ENCODE results near the gene ACTG1.

The ACTG1 gene

GRCh38 chr17:81536299-81537290 lies 24.0 kb upstream of the ACTG1 start:
- TF ChIP-seq CTCF (IDR thresholded peaks at IDR 0.05; ENCODE audit: low read depth, low read length, missing control alignments), result no peak
- H3K4me3 ChIP-seq (ENCODE audit: low read depth, low read length), result no peak overlapping the region
- DNase-seq (ENCODE audit: low read depth), result no peak
- in situ Hi-C loops (cut with HindIII; ENCODE audit: low sequenced_read_pairs), result no loop called here

- no peak for TF ChIP-seq CTCF (IDR thresholded peaks at IDR 0.05; ENCODE audit: low read depth, low read length, missing control alignments)
- DNase-seq (ENCODE audit: low read depth), result no peak
- in situ Hi-C loops (cut with HindIII; ENCODE audit: low sequenced_read_pairs), result no loop called here
These were observed 23.1 kb upstream of the ACTG1 start for GRCh38 chr17:81535480-81536298.

GRCh38 chr17:81535007-81535328 lies 22.4 kb upstream of the ACTG1 start:
- no peak for DNase-seq (ENCODE audit: low read depth)
- in situ Hi-C loops (cut with HindIII; ENCODE audit: low sequenced_read_pairs), result no loop called here
- no peak overlapping the region for H3K4me3 ChIP-seq (ENCODE audit: low read depth, low read length)
- no peak for TF ChIP-seq CTCF (IDR thresholded peaks at IDR 0.05; ENCODE audit: low read depth, low read length, missing control alignments)

More at GRCh38 chr17:81535480-81536298, 23.1 kb upstream of the ACTG1 start:
- H3K4me3 ChIP-seq (ENCODE audit: low read depth, low read length), result no peak overlapping the region

GRCh38 chr17:81534157-81535006 lies 21.8 kb upstream of the ACTG1 start:
- H3K4me3 ChIP-seq (ENCODE audit: low read depth, low read length), result no peak overlapping the region
- in situ Hi-C loops (cut with HindIII; ENCODE audit: low sequenced_read_pairs), result no loop called here
- no peak for TF ChIP-seq CTCF (IDR thresholded peaks at IDR 0.05; ENCODE audit: low read depth, low read length, missing control alignments)
- no peak for DNase-seq (ENCODE audit: low read depth)

GRCh38 chr17:81533339-81534141 lies 20.9 kb upstream of the ACTG1 start:
- H3K4me3 ChIP-seq (ENCODE audit: low read depth, low read length), result no peak overlapping the region
- DNase-seq (ENCODE audit: low read depth), result no peak
- in situ Hi-C loops (cut with HindIII; ENCODE audit: low sequenced_read_pairs), result no loop called here
- TF ChIP-seq CTCF (IDR thresholded peaks at IDR 0.05; ENCODE audit: low read depth, low read length, missing control alignments), result no peak
